ENCODE data around the gene PTPRN. TPM values are rescaled to one million over a fixed set of nuclear protein-coding genes. Genes with fewer than 3 reads are reported as not detected.

PTPRN gene
- total and polyA plus RNA-seq, 2 donors (not counting 3 experiments of a cell fraction or from before 2014, with no cell fraction given), result not detected

- POLR2A ChIA-PET, result interaction anchor here (1.9 kb wide), 1 partner anchor 36 kb away, joined by 6 read pairs; the partner anchor contains the start of genes GLB1L and STK16
- CTCF ChIA-PET, result interaction anchor here (12.6 kb wide), 1 partner anchor 14 kb away, joined by 253 read pairs; no protein-coding TSS in a partner anchor
- intact Hi-C loops (cut with micrococcal nuclease), result no loop called here
These were observed 28.6 kb downstream of the PTPRN start for GRCh38 chr2:219280651-219281050.

More at GRCh38 chr2:219280651-219281050, 28.6 kb downstream of the PTPRN start:
- H4K20me1 ChIP-seq (replicated peaks; ENCODE audit: control insufficient read depth, extremely low read depth, insufficient read depth, low read length), result no peaks in the 10 kb centered on the region
- dilution Hi-C loops (cut with MboI; ENCODE audit: extremely low pct_ligation_motif_present, low sequenced_read_pairs), result no loop called here
- no peak for FAIRE-seq
- no peak overlapping the region for H3K27ac ChIP-seq (ENCODE audit: insufficient read depth, low read depth, low read length)
- no peaks in the 10 kb centered on the region for H3K27me3 ChIP-seq (ENCODE audit: control insufficient read depth in 2 of 2, insufficient read depth in 2 of 2, low read length in 2 of 2)
- H3K4me1 ChIP-seq (ENCODE audit: control insufficient read depth, extremely low read depth, insufficient read depth, low read length), result peaks cover 17% of the 10 kb centered on the region
- no peak overlapping the region for H3K4me2 ChIP-seq (ENCODE audit: insufficient read depth, low read length)
- no TSS peak for BruUV-seq (replicated peaks)
- no peak overlapping the region for H3K9ac ChIP-seq (replicated peaks; ENCODE audit: extremely low read depth, insufficient read depth, low read length)
- no peaks in the 10 kb centered on the region for H3K9me3 ChIP-seq (replicated peaks; ENCODE audit: control insufficient read depth, insufficient read depth, low read length)
- H3K36me3 ChIP-seq (ENCODE audit: control insufficient read depth in 2 of 2, extremely low read depth in 1 of 2, insufficient read depth in 2 of 2, low read length in 2 of 2), result peaks cover 0 to 21% of the 10 kb centered on the region in 2 experiments
- H3K4me3 ChIP-seq (replicated peaks in 1 of 3; ENCODE audit: insufficient read depth in 1 of 3, low read depth in 1 of 3, low read length in 3 of 3), result no peak overlapping the region
- H3K9me1 ChIP-seq (replicated peaks; ENCODE audit: control insufficient read depth, extremely low read depth, insufficient read depth, low read length), result no peaks in the 10 kb centered on the region
- TF ChIP-seq MYC (IDR thresholded peaks at IDR 0.05; ENCODE audit: low read depth, low read length) (no peak), POLR2A (IDR thresholded peaks at IDR 0.05; ENCODE audit: low read depth, low read length) (no peak), GATA2 (IDR thresholded peaks at IDR 0.05; ENCODE audit: insufficient read depth, insufficient read length, low read depth, low read length) (no peak), EZH2 (IDR thresholded peaks at IDR 0.05; ENCODE audit: borderline replicate concordance, low read depth, low read length, severe bottlenecking) (no peak), POLR2AphosphoS5 (IDR thresholded peaks at IDR 0.05; ENCODE audit: insufficient read depth, low read depth, low read length) (no peak), JUN (IDR thresholded peaks at IDR 0.05; ENCODE audit: borderline replicate concordance, insufficient read depth, insufficient read length, low read depth) (no peak), FOS (IDR thresholded peaks at IDR 0.05; ENCODE audit: borderline replicate concordance, insufficient read depth, low read length) (no peak), CTCF (IDR thresholded peaks at IDR 0.05; ENCODE audit: extremely low read depth in 1 of 2, insufficient read depth in 1 of 2, low read depth in 1 of 2, low read length in 2 of 2) (no peak), MAX (IDR thresholded peaks at IDR 0.05; ENCODE audit: insufficient read depth, insufficient read length) (no peak)
- H3K79me2 ChIP-seq (ENCODE audit: control insufficient read depth, insufficient read depth, low read length), result no peaks in the 10 kb centered on the region
- no peak for DNase-seq (ENCODE audit: low read depth, low spot score)
- H2AFZ ChIP-seq (ENCODE audit: low read depth, low read length), result no peak overlapping the region

Measured in endothelial cell of umbilical vein (primary cell).